ENCODE data around the gene LYSMD2. TPM values are rescaled to one million over a fixed set of nuclear protein-coding genes. Genes with fewer than 3 reads are reported as not detected.

Gene LYSMD2
- polyA plus RNA-seq, 1 of the 3 experiments (the other 2 are of a cell fraction) = 10.3 TPM

- H3K9ac ChIP-seq = no peak overlapping the region
- DNase-seq = no peak
- TF ChIP-seq POLR2AphosphoS5 (IDR thresholded peaks at IDR 0.05; ENCODE audit: low read depth, low read length) = no peak
- TF ChIP-seq, protein P1, sequence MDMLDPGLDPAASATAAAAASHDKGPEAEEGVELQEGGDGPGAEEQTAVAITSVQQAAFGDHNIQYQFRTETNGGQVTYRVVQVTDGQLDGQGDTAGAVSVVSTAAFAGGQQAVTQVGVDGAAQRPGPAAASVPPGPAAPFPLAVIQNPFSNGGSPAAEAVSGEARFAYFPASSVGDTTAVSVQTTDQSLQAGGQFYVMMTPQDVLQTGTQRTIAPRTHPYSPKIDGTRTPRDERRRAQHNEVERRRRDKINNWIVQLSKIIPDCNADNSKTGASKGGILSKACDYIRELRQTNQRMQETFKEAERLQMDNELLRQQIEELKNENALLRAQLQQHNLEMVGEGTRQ (IDR thresholded peaks at IDR 0.05; ENCODE audit: borderline replicate concordance, low read depth, low read length) = no peak
- TF ChIP-seq SMC3 (IDR thresholded peaks at IDR 0.05; ENCODE audit: low read depth, low read length) = no peak
- TF ChIP-seq IRF3 (IDR thresholded peaks at IDR 0.05; ENCODE audit: low read depth, low read length) = no peak
- no peak for TF ChIP-seq EZH2phosphoT487 (IDR thresholded peaks at IDR 0.05; ENCODE audit: borderline replicate concordance, low read depth)
- TF ChIP-seq MEF2A (IDR thresholded peaks at IDR 0.05; ENCODE audit: borderline replicate concordance, low read depth) = no peak
- no peak overlapping the region for H3K27ac ChIP-seq (ENCODE audit: low read depth in 2 of 2, low read length in 1 of 2)
- H3K9me3 ChIP-seq = no peaks in the 10 kb centered on the region
- H3K4me1 ChIP-seq (ENCODE audit: control insufficient read depth in 1 of 2, insufficient read depth in 2 of 2, low read depth in 1 of 2, low read length in 1 of 2) = peaks cover 0 to 6% of the 10 kb centered on the region in 2 experiments; a peak in 1 of 4 replicates
- H3K27me3 ChIP-seq (ENCODE audit: insufficient read depth) = no peaks in the 10 kb centered on the region
- 59% methylated on average over 3 of the region's 3 CpGs for WGBS (ENCODE audit: low lambda C conversion rate)
- no peaks in the 10 kb centered on the region for H4K20me1 ChIP-seq (ENCODE audit: insufficient read depth)
- ChIA-PET POLR2A (no interaction called here), CTCF (interaction anchor here (1.6 to 9.5 kb wide), 2 partner anchors 10 to 124 kb away, joined by 7 to 313 read pairs; no protein-coding TSS in a partner anchor)
- peaks cover 2% of the 10 kb centered on the region for H3F3A ChIP-seq (replicated peaks; ENCODE audit: insufficient read depth)
- H3K4me2 ChIP-seq = no peak overlapping the region
- H3K9me2 ChIP-seq = no peaks in the 10 kb centered on the region
- H3K79me2 ChIP-seq (ENCODE audit: insufficient read depth) = no peaks in the 10 kb centered on the region
- H3K4me3 ChIP-seq (ENCODE audit: low read depth in 2 of 2, low read length in 1 of 2) = no peak overlapping the region
- peaks cover 18 to 28% of the 10 kb centered on the region in 2 experiments for H3K36me3 ChIP-seq (replicated peaks in 1 of 2; ENCODE audit: control insufficient read depth in 1 of 2, insufficient read depth in 2 of 2, low read length in 1 of 2)
- H2AFZ ChIP-seq (ENCODE audit: low read depth) = no peak overlapping the region
Measured at GRCh38 chr15:51770902-51771301, 33.4 kb upstream of the LYSMD2 start.

DNA sequence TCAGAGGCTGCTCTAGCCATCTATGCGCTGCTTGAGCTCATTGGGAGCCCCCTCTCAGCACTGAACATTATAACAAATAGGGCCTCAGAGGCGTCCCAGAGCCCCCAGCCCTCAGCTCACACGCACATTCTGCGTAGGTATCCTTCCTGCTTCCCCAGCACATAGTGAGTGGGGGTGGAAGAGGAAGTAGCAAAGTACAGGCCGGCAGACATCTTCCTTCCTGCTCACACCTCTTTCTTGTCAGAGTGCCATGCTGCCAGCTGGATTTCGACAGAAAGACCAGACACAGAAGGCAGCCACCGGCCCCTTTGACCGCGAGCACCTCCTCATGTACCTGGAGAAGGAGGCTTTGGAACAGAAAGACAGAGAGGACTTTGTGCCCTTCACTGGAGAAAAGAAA lies 30.6 kb upstream of the LYSMD2 start:
- Histone ChIP-seq H3K4me2 (no peak overlapping the region), H2AFZ (ENCODE audit: low read depth) (no peak overlapping the region), H3K4me1 (ENCODE audit: control insufficient read depth in 1 of 2, insufficient read depth in 2 of 2, low read depth in 1 of 2, low read length in 1 of 2) (peaks cover 0 to 3% of the 10 kb centered on the region in 2 experiments; a peak in 1 of 4 replicates), H3K79me2 (ENCODE audit: insufficient read depth) (0 out of 2 replicates have a peak, but pooled peaks cover 5% of the 10 kb centered on the region), H4K20me1 (ENCODE audit: insufficient read depth) (no peaks in the 10 kb centered on the region), H3K4me3 (ENCODE audit: low read depth in 2 of 2, low read length in 1 of 2) (no peak overlapping the region), H3K9me2 (no peaks in the 10 kb centered on the region), H3K9ac (no peak overlapping the region), H3K27ac (ENCODE audit: low read depth in 2 of 2, low read length in 1 of 2) (no peak overlapping the region), H3K27me3 (ENCODE audit: insufficient read depth) (no peaks in the 10 kb centered on the region), H3K36me3 (replicated peaks in 1 of 2; ENCODE audit: control insufficient read depth in 1 of 2, insufficient read depth in 2 of 2, low read length in 1 of 2) (peaks cover 13% of the 10 kb centered on the region in 2 experiments), H3K9me3 (no peaks in the 10 kb centered on the region), H3F3A (replicated peaks; ENCODE audit: insufficient read depth) (no peaks in the 10 kb centered on the region)
- DNase-seq = no peak
- POLR2A ChIA-PET = no interaction called here
- CTCF ChIA-PET = interaction anchor here (1.2 to 2.1 kb wide), 3 partner anchors 9 to 118 kb away, joined by 5 to 14 read pairs (median 12); no protein-coding TSS in a partner anchor
- 75% methylated on average over 7 of the region's 9 CpGs for WGBS (ENCODE audit: low lambda C conversion rate)
- TF ChIP-seq GATA2 (CRISPR knock-in tag; IDR thresholded peaks at IDR 0.05) = no peak
- no peak for TF ChIP-seq ELF1 (IDR thresholded peaks at IDR 0.05)
- no peak for TF ChIP-seq RFX5 (IDR thresholded peaks at IDR 0.05; ENCODE audit: low read length)
- no peak for TF ChIP-seq NFIC (IDR thresholded peaks at IDR 0.05; ENCODE audit: borderline replicate concordance)
- TF ChIP-seq RXRA (IDR thresholded peaks at IDR 0.05; ENCODE audit: borderline replicate concordance, low read depth) = no peak
- TF ChIP-seq, protein P1 (IDR thresholded peaks at IDR 0.05; ENCODE audit: borderline replicate concordance, low read depth, low read length) = no peak
- no peak for TF ChIP-seq RCOR1 (IDR thresholded peaks at IDR 0.05; ENCODE audit: low read length)
- no peak for TF ChIP-seq MEF2A (IDR thresholded peaks at IDR 0.05; ENCODE audit: borderline replicate concordance, low read depth)
- no peak for TF ChIP-seq SIN3A (IDR thresholded peaks at IDR 0.05; ENCODE audit: borderline replicate concordance, low read depth, low read length)
- no peak for TF ChIP-seq MAX (IDR thresholded peaks at IDR 0.05; ENCODE audit: low read depth)
- no peak for TF ChIP-seq YY1 (IDR thresholded peaks at IDR 0.05; ENCODE audit: low read depth)
- no peak for TF ChIP-seq TCF12 (IDR thresholded peaks at IDR 0.05)
- no peak for TF ChIP-seq JUND (IDR thresholded peaks at IDR 0.05)
- TF ChIP-seq POLR2AphosphoS5 (IDR thresholded peaks at IDR 0.05; ENCODE audit: low read depth, low read length) = no peak
